Stimulated activated naive CD8-positive, alpha-beta T cell treated with anti-CD3 and anti-CD28 coated beads, Interleukin-15, Interleukin-2, amounts not matched to agents 100 U/mL and 50 U/mL, for 24 hours (primary cell): ENCODE results near the gene ATP5F1D.
"Not testable (repeated sequence)": the region's sequence is repeated elsewhere in the genome, so short reads cannot be mapped to it uniquely, and the experiment has no call there.

Experiments
- ATAC-seq: fragments of 150-1000 bp; cut with Tn5 transposase; one replicate; pipeline ENCODE4 v1.10.0; 2021
- DNase-seq: peaks from one replicate; pipeline ENCODE4 v3.0.0; 2021

Gene ATP5F1D

GRCh38 chr19:1233115-1233667, 8.4 kb upstream of the ATP5F1D start:
- no peak for DNase-seq
- ATAC-seq, result no peak

- no peak for ATAC-seq
- DNase-seq, result no peak
These were observed 7.2 kb upstream of the ATP5F1D start for GRCh38 chr19:1234051-1234954.

- ATAC-seq (no peak), DNase-seq (no peak)
These were observed 6.6 kb upstream of the ATP5F1D start for GRCh38 chr19:1234955-1235380.

GRCh38 chr19:1235625-1236538, 5.7 kb upstream of the ATP5F1D start:
- no peak for DNase-seq
- ATAC-seq, result no peak

- DNase-seq (no peak), ATAC-seq (no peak)
These were observed 5.0 kb upstream of the ATP5F1D start for GRCh38 chr19:1236576-1236975.

GRCh38 chr19:1237027-1237659, 4.4 kb upstream of the ATP5F1D start:
- DNase-seq (no peak), ATAC-seq (no peak)

GRCh38 chr19:1237754-1238368, 3.7 kb upstream of the ATP5F1D start, which contains the start of gene CBARP:
TSS of gene CBARP (minus strand) at chr19:1238005. CDS start at chr19:1236100, 1,905 bp downstream.
- DNase-seq (peak; percentile 46), ATAC-seq (no peak)

GRCh38 chr19:1238369-1239303, 2.9 kb upstream of the ATP5F1D start:
- ATAC-seq (no peak), DNase-seq (no peak)

- no peak for ATAC-seq
- no peak for DNase-seq
These were observed 2.1 kb upstream of the ATP5F1D start for GRCh38 chr19:1239420-1239795.

- peak; percentile 97 for DNase-seq
- peak; percentile 51 for ATAC-seq
These were observed 1.5 kb upstream of the ATP5F1D start for GRCh38 chr19:1239796-1240737.

GRCh38 chr19:1240925-1241324, 626 bp upstream of the ATP5F1D start:
- ATAC-seq (no peak), DNase-seq (no peak)

- DNase-seq (peak; percentile 93), ATAC-seq (peak; percentile 31)
These were observed 2.5 kb downstream of the ATP5F1D start for GRCh38 chr19:1243768-1244692.

GRCh38 chr19:1244693-1245451, 3.3 kb downstream of the ATP5F1D start:
- DNase-seq, result peak; percentile 39
- ATAC-seq, result no peak

- ATAC-seq, result no peak
- no peak for DNase-seq
These were observed 4.1 kb downstream of the ATP5F1D start for GRCh38 chr19:1245494-1246264.

- ATAC-seq, DNase-seq: not testable (repeated sequence)
These were observed 4.9 kb downstream of the ATP5F1D start for GRCh38 chr19:1246265-1247087.

GRCh38 chr19:1247748-1248138, 6.2 kb downstream of the ATP5F1D start:
- DNase-seq (no peak), ATAC-seq (no peak)
